NCI-H748 (cell line): ENCODE measurements around the gene SBF1.
"Not testable (repeated sequence)": the region's sequence is repeated elsewhere in the genome, so short reads cannot be mapped to it uniquely, and the experiment has no call there.

ENCODE experiments used
- DNase-seq: peaks from one replicate; lab custom pipeline; 2025; ENCODE audit not compliant: unreplicated experiment; lab: John Stamatoyannopoulos, UW

Gene SBF1

GRCh38 chr22:50432877-50433510 is 41.8 kb downstream of the SBF1 start:
- DNase-seq = not testable (repeated sequence)

GRCh38 chr22:50432131-50432876 is 42.5 kb downstream of the SBF1 start:
- DNase-seq = no peak

GRCh38 chr22:50425179-50425916 is 49.5 kb downstream of the SBF1 start:
- no peak for DNase-seq

GRCh38 chr22:50423956-50424355 is 50.9 kb downstream of the SBF1 start:
- no peak for DNase-seq

GRCh38 chr22:50422961-50423815 is 51.6 kb downstream of the SBF1 start:
- no peak for DNase-seq

- DNase-seq = no peak
Measured at GRCh38 chr22:50422046-50422445, 52.8 kb downstream of the SBF1 start.

- DNase-seq = no peak
Measured at GRCh38 chr22:50420581-50420980, 54.3 kb downstream of the SBF1 start.

GRCh38 chr22:50420015-50420414 is 54.8 kb downstream of the SBF1 start:
- DNase-seq = no peak

- DNase-seq = no peak
Measured at GRCh38 chr22:50419116-50419515, 55.7 kb downstream of the SBF1 start.

- no peak for DNase-seq
Measured at GRCh38 chr22:50418624-50419023, 56.2 kb downstream of the SBF1 start.

GRCh38 chr22:50417411-50418210 is 57.2 kb downstream of the SBF1 start:
- DNase-seq = no peak

GRCh38 chr22:50416996-50417395 is 57.8 kb downstream of the SBF1 start:
- no peak for DNase-seq

- no peak for DNase-seq
Measured at GRCh38 chr22:50415426-50415825, 59.4 kb downstream of the SBF1 start.

- no peak for DNase-seq
Measured at GRCh38 chr22:50414476-50415248, 60.2 kb downstream of the SBF1 start.

GRCh38 chr22:50408954-50409353 is 65.9 kb downstream of the SBF1 start:
- DNase-seq = not testable (repeated sequence)

GRCh38 chr22:50408311-50408710 is 66.5 kb downstream of the SBF1 start:
- no peak for DNase-seq

GRCh38 chr22:50406416-50407170 is 68.2 kb downstream of the SBF1 start:
- no peak for DNase-seq

- DNase-seq = no peak
Measured at GRCh38 chr22:50403701-50404101, 71.1 kb downstream of the SBF1 start.

GRCh38 chr22:50401907-50402306 is 72.9 kb downstream of the SBF1 start:
- DNase-seq = no peak
